Measurements from ENCODE around the gene ARHGAP30. TPM values are rescaled to one million over a fixed set of nuclear protein-coding genes. Genes with fewer than 3 reads are reported as not detected.
"Not testable (repeated sequence)": the region's sequence is repeated elsewhere in the genome, so short reads cannot be mapped to it uniquely, and the experiment has no call there.

ARHGAP30 gene
- 1 to 10 TPM; 1.4 to 4.6 TPM for total RNA-seq

GRCh38 chr1:161069731-161070270 is at the start of gene ARHGAP30:
TSS of gene ARHGAP30 (minus strand) at chr1:161069891. CDS start at chr1:161069624, 267 bp downstream.
- TF ChIP-seq CTCF (IDR thresholded peaks at IDR 0.05): no peak
- peak within 1 kb of the TSS; percentile 30 to 35 for H3K27ac ChIP-seq
- H3K4me1 ChIP-seq: no peaks in the 10 kb centered on the region
- no peaks in the 10 kb centered on the region for H3K9me3 ChIP-seq
- peak within 1 kb of the TSS; percentile 10 to 37 for H3K4me3 ChIP-seq
- no peaks in the 10 kb centered on the region for H3K36me3 ChIP-seq
- DNase-seq (ENCODE audit: low spot score): peak; percentile 71
- H3K27me3 ChIP-seq: no peaks in the 10 kb centered on the region

GRCh38 chr1:161117759-161118581 is 48.3 kb upstream of the ARHGAP30 start, which contains the start of the genes NIT1 and PFDN2:
TSS of gene NIT1 (plus strand) at chr1:161118105. CDS start at chr1:161118177, 72 bp downstream.
TSS of gene PFDN2 (minus strand) at chr1:161118037. CDS start at chr1:161118026, 11 bp downstream.
- TF ChIP-seq CTCF (IDR thresholded peaks at IDR 0.05): no peak
- Histone ChIP-seq H3K36me3 (peaks cover 31% of the 10 kb centered on the region), H3K4me3 (peak within 1 kb of the TSS; percentile 96 to 98), H3K27ac (peak within 1 kb of the TSS; percentile 90 to 94), H3K4me1 (peaks cover 0 to 46% of the 10 kb centered on the region in 2 donors), H3K9me3 (no peaks in the 10 kb centered on the region), H3K27me3 (no peaks in the 10 kb centered on the region)
- DNase-seq (ENCODE audit: low spot score): peak; percentile 89

GRCh38 chr1:161115961-161116360 is 46.3 kb upstream of the ARHGAP30 start:
- H3K9me3 ChIP-seq; DNase-seq (ENCODE audit: low spot score); H3K4me3 ChIP-seq; H3K27me3 ChIP-seq; H3K27ac ChIP-seq: not testable (repeated sequence)
- H3K4me1 ChIP-seq: peaks cover 0 to 49% of the 10 kb centered on the region in 2 donors
- peaks cover 11% of the 10 kb centered on the region for H3K36me3 ChIP-seq

- Histone ChIP-seq H3K4me3 (no peak overlapping the region), H3K9me3 (no peaks in the 10 kb centered on the region), H3K4me1 (peaks cover 0 to 49% of the 10 kb centered on the region in 2 donors), H3K36me3 (peaks cover 4% of the 10 kb centered on the region), H3K27ac (no peak overlapping the region), H3K27me3 (no peaks in the 10 kb centered on the region)
- no peak for TF ChIP-seq CTCF (IDR thresholded peaks at IDR 0.05)
- no peak for DNase-seq (ENCODE audit: low spot score)
Observed at GRCh38 chr1:161115132-161115711, 45.5 kb upstream of the ARHGAP30 start.

GRCh38 chr1:161114556-161114955 is 44.9 kb upstream of the ARHGAP30 start:
- Histone ChIP-seq H3K4me3 (no peak overlapping the region), H3K9me3 (no peaks in the 10 kb centered on the region), H3K27ac (no peak overlapping the region), H3K27me3 (no peaks in the 10 kb centered on the region), H3K36me3 (no peaks in the 10 kb centered on the region), H3K4me1 (peaks cover 0 to 44% of the 10 kb centered on the region in 2 donors)
- no peak for DNase-seq (ENCODE audit: low spot score)
- TF ChIP-seq CTCF (IDR thresholded peaks at IDR 0.05): no peak

- H3K4me1 ChIP-seq: peaks cover 0 to 37% of the 10 kb centered on the region in 2 donors
- no peaks in the 10 kb centered on the region for H3K9me3 ChIP-seq
- H3K27ac ChIP-seq: no peak overlapping the region
- no peak overlapping the region for H3K4me3 ChIP-seq
- no peaks in the 10 kb centered on the region for H3K36me3 ChIP-seq
- no peak for DNase-seq (ENCODE audit: low spot score)
- no peaks in the 10 kb centered on the region for H3K27me3 ChIP-seq
- TF ChIP-seq CTCF (IDR thresholded peaks at IDR 0.05): no peak
Observed at GRCh38 chr1:161113915-161114314, 44.2 kb upstream of the ARHGAP30 start.

Measured in right atrium auricular region (tissue), 2 donors.